RWPE2 (cell line): ENCODE data around the gene GAB2.

Source experiments
- ATAC-seq: fragments of 200-7000 bp; cut with Tn5 transposase; 3 replicates; pipeline ENCODE4 v1.9.1; 2021; ENCODE audit warnings: low read depth
- DNase-seq: peaks from one replicate; pipeline ENCODE4 v3.0.0-alpha.2; 2020; ENCODE audit warnings: low spot score
- H3K27ac ChIP-seq: fragments of 450-650 bp; 2 replicates; pipeline ENCODE4 v1.5.1; 2017; ENCODE audit warnings: mild to moderate bottlenecking; ENCODE audit not compliant: poor library complexity, severe bottlenecking
- H3K27me3 ChIP-seq: fragments of 250-450 bp; sonication (Bioruptor Pico); 2 replicates; pipeline ENCODE4 v1.5.1; 2021; ENCODE audit warnings: mild to moderate bottlenecking, moderate library complexity; ENCODE audit not compliant: insufficient read depth, poor library complexity, severe bottlenecking
- H3K36me3 ChIP-seq: fragments of 250-450 bp; sonication (Bioruptor Pico); 2 replicates; pipeline ENCODE4 v1.5.1; 2020; ENCODE audit warnings: low read depth, mild to moderate bottlenecking, moderate library complexity
- H3K4me1 ChIP-seq: fragments of 250-450 bp; sonication (Bioruptor Pico); 2 replicates; pipeline ENCODE4 v1.5.1; 2021; ENCODE audit warnings: mild to moderate bottlenecking, moderate library complexity; ENCODE audit not compliant: insufficient read depth, poor library complexity, severe bottlenecking
- H3K4me3 ChIP-seq: fragments of 250-450 bp; sonication (Bioruptor Pico); 2 replicates; pipeline ENCODE4 v1.5.1; 2021; ENCODE audit warnings: mild to moderate bottlenecking, moderate library complexity; ENCODE audit not compliant: severe bottlenecking
- H3K9me3 ChIP-seq: fragments of 250-450 bp; sonication (Bioruptor Pico); 2 replicates; pipeline ENCODE4 v1.5.1; 2021; ENCODE audit warnings: mild to moderate bottlenecking, moderate library complexity; ENCODE audit not compliant: severe bottlenecking
- TF ChIP-seq, protein P1 (sequence below): fragments of 450-650 bp; IDR thresholded peaks from one replicate; pipeline ENCODE4 v1.5.1; 2017; ENCODE audit warnings: mild to moderate bottlenecking, moderate library complexity; ENCODE audit not compliant: poor library complexity, severe bottlenecking

Gene GAB2

GRCh38 chr11:78372114-78372768 is 45.4 kb downstream of the GAB2 start:
- H3K36me3 ChIP-seq: no peaks in the 10 kb centered on the region
- H3K27me3 ChIP-seq: no peaks in the 10 kb centered on the region
- no peaks in the 10 kb centered on the region for H3K4me1 ChIP-seq
- ATAC-seq: no peak
- no peak overlapping the region for H3K4me3 ChIP-seq
- TF ChIP-seq, protein P1, sequence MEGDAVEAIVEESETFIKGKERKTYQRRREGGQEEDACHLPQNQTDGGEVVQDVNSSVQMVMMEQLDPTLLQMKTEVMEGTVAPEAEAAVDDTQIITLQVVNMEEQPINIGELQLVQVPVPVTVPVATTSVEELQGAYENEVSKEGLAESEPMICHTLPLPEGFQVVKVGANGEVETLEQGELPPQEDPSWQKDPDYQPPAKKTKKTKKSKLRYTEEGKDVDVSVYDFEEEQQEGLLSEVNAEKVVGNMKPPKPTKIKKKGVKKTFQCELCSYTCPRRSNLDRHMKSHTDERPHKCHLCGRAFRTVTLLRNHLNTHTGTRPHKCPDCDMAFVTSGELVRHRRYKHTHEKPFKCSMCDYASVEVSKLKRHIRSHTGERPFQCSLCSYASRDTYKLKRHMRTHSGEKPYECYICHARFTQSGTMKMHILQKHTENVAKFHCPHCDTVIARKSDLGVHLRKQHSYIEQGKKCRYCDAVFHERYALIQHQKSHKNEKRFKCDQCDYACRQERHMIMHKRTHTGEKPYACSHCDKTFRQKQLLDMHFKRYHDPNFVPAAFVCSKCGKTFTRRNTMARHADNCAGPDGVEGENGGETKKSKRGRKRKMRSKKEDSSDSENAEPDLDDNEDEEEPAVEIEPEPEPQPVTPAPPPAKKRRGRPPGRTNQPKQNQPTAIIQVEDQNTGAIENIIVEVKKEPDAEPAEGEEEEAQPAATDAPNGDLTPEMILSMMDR: no peak
- no peaks in the 10 kb centered on the region for H3K9me3 ChIP-seq
- H3K27ac ChIP-seq: no peak overlapping the region
- no peak for DNase-seq

GRCh38 chr11:78371221-78371891 is 46.3 kb downstream of the GAB2 start:
- TF ChIP-seq, protein P1: no peak
- no peaks in the 10 kb centered on the region for H3K27me3 ChIP-seq
- ATAC-seq (no peak), DNase-seq (no peak)
- H3K36me3 ChIP-seq: no peaks in the 10 kb centered on the region
- H3K9me3 ChIP-seq: no peaks in the 10 kb centered on the region
- H3K27ac ChIP-seq: no peak overlapping the region
- H3K4me3 ChIP-seq: no peak overlapping the region
- no peaks in the 10 kb centered on the region for H3K4me1 ChIP-seq

- no peaks in the 10 kb centered on the region for H3K27me3 ChIP-seq
- H3K36me3 ChIP-seq: no peaks in the 10 kb centered on the region
- TF ChIP-seq, protein P1: no peak
- no peaks in the 10 kb centered on the region for H3K9me3 ChIP-seq
- H3K4me1 ChIP-seq: no peaks in the 10 kb centered on the region
- ATAC-seq: no peak
- no peak overlapping the region for H3K4me3 ChIP-seq
- no peak overlapping the region for H3K27ac ChIP-seq
- DNase-seq: no peak
Observed at GRCh38 chr11:78370406-78371172, 47.0 kb downstream of the GAB2 start.

DNA sequence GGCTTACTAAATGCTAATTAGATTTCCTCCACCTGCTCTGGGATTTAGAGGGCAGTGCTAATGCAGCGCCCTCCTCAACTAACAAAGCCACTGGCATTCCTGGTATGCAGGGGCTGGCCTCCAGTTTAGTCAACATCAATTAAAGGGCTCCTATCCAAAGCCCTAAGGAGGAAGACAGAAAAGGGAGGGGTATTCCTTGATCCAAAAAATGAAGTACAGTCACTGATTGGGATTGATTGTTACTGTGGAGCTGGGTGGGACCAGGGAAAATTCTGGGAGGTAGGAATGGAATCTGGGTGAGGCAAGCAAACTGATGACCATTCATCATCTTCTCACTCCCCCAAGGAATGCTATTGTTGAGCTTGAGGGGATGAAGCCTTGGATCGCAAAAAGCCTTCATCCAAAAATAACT is 52.2 kb downstream of the GAB2 start:
- H3K27me3 ChIP-seq: no peaks in the 10 kb centered on the region
- H3K27ac ChIP-seq: no peak overlapping the region
- H3K4me3 ChIP-seq: no peak overlapping the region
- ATAC-seq (peak; percentile 83), DNase-seq (no peak)
- H3K4me1 ChIP-seq: no peaks in the 10 kb centered on the region
- TF ChIP-seq, protein P1: no peak
- H3K9me3 ChIP-seq: no peaks in the 10 kb centered on the region
- no peaks in the 10 kb centered on the region for H3K36me3 ChIP-seq
